Hepatocyte (in vitro differentiated cells): Measurements from ENCODE around the gene GNAL. TPM values are rescaled to one million over a fixed set of nuclear protein-coding genes. Genes with fewer than 3 reads are reported as not detected.
A peak's percentile ranks its signal among the peaks of the same experiment; 100 is the strongest.
"Not testable (repeated sequence)": the region's sequence is repeated elsewhere in the genome, so short reads cannot be mapped to it uniquely, and the experiment has no call there.

Experiments
- DNase-seq: peaks from one replicate; pipeline ENCODE4 v3.0.0-alpha.2; 2016; ENCODE audit warnings: low spot score
- H2AFZ ChIP-seq: fragments of 200-600 bp; sonication (generic); 2 replicates; pipeline ENCODE4 v1.6.0; 2016; ENCODE audit warnings: antibody characterized with exemption, mild to moderate bottlenecking
- H3K27ac ChIP-seq: fragments of 200-600 bp; sonication (generic); 2 replicates; pipeline ENCODE4 v1.5.1; 2016; ENCODE audit warnings: mild to moderate bottlenecking
- H3K27me3 ChIP-seq: fragments of 200-600 bp; sonication (generic); 2 replicates; pipeline ENCODE4 v1.6.1; 2016
- H3K36me3 ChIP-seq: fragments of 200-600 bp; sonication (generic); replicated peaks from 2 replicates; pipeline ENCODE4 v1.5.1; 2016; ENCODE audit warnings: low read depth; ENCODE audit not compliant: insufficient read depth
- H3K4me1 ChIP-seq: fragments of 200-600 bp; sonication (generic); 2 replicates; pipeline ENCODE4 v1.5.1; 2016; ENCODE audit warnings: mild to moderate bottlenecking, moderate library complexity; ENCODE audit not compliant: insufficient read depth
- H3K4me2 ChIP-seq: fragments of 200-600 bp; sonication (generic); 2 replicates; pipeline ENCODE4 v1.6.0; 2016
- H3K4me3 ChIP-seq: fragments of 200-600 bp; sonication (generic); 2 replicates; pipeline ENCODE4 v1.5.1; 2016; ENCODE audit warnings: mild to moderate bottlenecking
- H3K79me2 ChIP-seq: fragments of 200-600 bp; sonication (generic); 2 replicates; pipeline ENCODE4 v1.6.0; 2017; ENCODE audit warnings: mild to moderate bottlenecking
- H3K9me2 ChIP-seq: fragments of 200-600 bp; sonication (generic); replicated peaks from 2 replicates; pipeline ENCODE4 v1.6.0; 2017; ENCODE audit warnings: mild to moderate bottlenecking; ENCODE audit not compliant: insufficient read depth
- H3K9me3 ChIP-seq: fragments of 200-600 bp; sonication (generic); 2 replicates; pipeline ENCODE4 v1.5.1; 2016; ENCODE audit warnings: low read depth, mild to moderate bottlenecking
- H4K20me1 ChIP-seq: fragments of 200-600 bp; sonication (generic); 2 replicates; pipeline ENCODE4 v1.6.0; 2016; ENCODE audit warnings: mild to moderate bottlenecking; ENCODE audit not compliant: insufficient read depth, poor library complexity, severe bottlenecking
- EZH2 ChIP-seq: fragments of 200-600 bp; sonication (generic); IDR thresholded peaks from 2 replicates; pipeline ENCODE4 v1.6.1; 2016; ENCODE audit warnings: antibody characterized with exemption, mild to moderate bottlenecking, borderline replicate concordance
- EZH2phosphoT487 ChIP-seq: fragments of 200-600 bp; sonication (generic); IDR thresholded peaks from one replicate; pipeline ENCODE4 v1.6.1; 2018; ENCODE audit warnings: antibody characterized with exemption, mild to moderate bottlenecking, low read depth, moderate library complexity; ENCODE audit not compliant: unreplicated experiment, severe bottlenecking
- WGBS: methylation state at CpG from one replicate; pipeline ENCODE4 v1.1.6; 2016; ENCODE audit warnings: low lambda C conversion rate; ENCODE audit errors: missing lambda C conversion rate; 5-methylcytosine and 5-hydroxymethylcytosine counted together
- polyA plus RNA-seq: library from polyadenylated mRNA; unstranded; fragments of >200 nt; fragmentation: Nextera tagmentation; extraction: Ambion mirVana; gene quantifications from 2 replicates; pipeline ENCODE4 v1.2.1, GENCODE V29; 2016
- total RNA-seq: library from RNA; depleted of rRNA; stranded (reverse); fragments of >200 nt; gene quantifications from 2 replicates; pipeline ENCODE4 v1.2.3, GENCODE V29; 2014
- TF ChIP-seq, protein P1 (sequence below): fragments of 200-600 bp; sonication (generic); IDR thresholded peaks from 2 replicates; pipeline ENCODE4 v1.5.1; 2016; ENCODE audit warnings: antibody characterized with exemption, mild to moderate bottlenecking; ENCODE audit not compliant: poor library complexity

The GNAL gene
- total and polyA plus RNA-seq, 2 experiments from 2014 or later, result 4.4 to 5.2 TPM

DNA sequence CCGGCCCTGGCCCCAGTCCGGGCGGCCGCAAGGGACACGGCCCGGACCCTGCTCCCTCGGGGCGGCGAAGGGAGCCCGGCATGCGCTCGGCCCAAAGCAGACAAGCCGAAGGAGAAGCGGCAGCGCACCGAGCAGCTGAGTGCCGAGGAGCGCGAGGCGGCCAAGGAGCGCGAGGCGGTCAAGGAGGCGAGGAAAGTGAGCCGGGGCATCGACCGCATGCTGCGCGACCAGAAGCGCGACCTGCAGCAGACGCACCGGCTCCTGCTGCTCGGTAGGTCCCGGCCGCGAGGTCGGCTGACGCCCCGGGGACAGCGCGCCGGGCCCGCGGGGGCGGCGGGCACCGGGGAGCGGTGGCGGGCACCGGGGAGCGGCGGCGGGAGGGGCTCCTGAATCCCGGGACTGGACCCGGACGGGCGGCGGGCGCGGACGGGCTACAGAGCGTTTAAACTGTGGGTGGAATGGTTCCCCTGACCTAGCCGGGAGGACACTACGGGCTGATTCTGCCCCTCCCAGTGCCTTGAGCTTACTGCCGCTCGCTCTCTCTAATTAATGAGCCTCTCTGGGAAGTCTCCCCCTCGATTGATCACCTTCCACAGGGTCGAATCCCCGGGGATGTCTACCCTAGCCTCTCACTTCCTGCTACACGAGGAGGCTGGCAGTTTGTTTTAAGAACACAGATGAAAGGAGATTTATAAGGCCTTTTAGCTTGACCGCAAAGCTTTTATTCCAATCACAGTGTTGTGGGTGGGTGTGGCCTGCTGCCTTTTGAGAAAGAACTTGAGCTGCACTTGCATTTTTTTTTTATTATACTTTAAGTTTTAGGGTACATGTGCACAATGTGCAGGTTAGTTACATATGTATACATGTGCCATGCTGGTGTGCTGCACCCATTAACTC is 853 bp downstream of the GNAL start:
- Histone ChIP-seq H2AFZ (peak overlapping the region; percentile 95), H3K27ac (no peak overlapping the region)

DNA sequence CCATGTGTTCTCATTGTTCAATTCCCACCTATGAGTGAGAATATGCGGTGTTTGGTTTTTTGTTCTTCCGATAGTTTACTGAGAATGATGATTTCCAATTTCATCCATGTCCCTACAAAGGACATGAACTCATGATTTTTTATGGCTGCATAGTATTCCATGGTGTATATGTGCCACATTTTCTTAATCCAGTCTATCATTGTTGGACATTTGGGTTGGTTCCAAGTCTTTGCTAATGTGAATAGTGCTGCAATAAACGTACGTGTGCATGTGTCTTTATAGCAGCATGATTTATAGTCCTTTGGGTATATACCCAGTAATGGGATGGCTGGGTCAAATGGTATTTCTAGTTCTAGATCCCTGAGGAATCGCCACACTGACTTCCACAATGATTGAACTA is 1.6 kb downstream of the GNAL start:
- H3K79me2 ChIP-seq, H3K27ac ChIP-seq, H3K36me3 ChIP-seq, H2AFZ ChIP-seq, H3K4me3 ChIP-seq, H3K4me2 ChIP-seq, H3K27me3 ChIP-seq, H3K9me2 ChIP-seq, H3K4me1 ChIP-seq, DNase-seq, H3K9me3 ChIP-seq, H4K20me1 ChIP-seq: not testable (repeated sequence)
- 68% methylated on average over 4 of the region's 5 CpGs for WGBS

More for the DNA sequence above, 853 bp downstream of the GNAL start:
- peaks cover 5% of the 10 kb centered on the region for H3K4me1 ChIP-seq
- H4K20me1 ChIP-seq, result no peaks in the 10 kb centered on the region
- no peaks in the 10 kb centered on the region for H3K36me3 ChIP-seq
- no peaks in the 10 kb centered on the region for H3K9me3 ChIP-seq
- H3K79me2 ChIP-seq, result no peaks in the 10 kb centered on the region
- DNase-seq, result peak; percentile 46
- peak overlapping the region; percentile 99 for H3K4me2 ChIP-seq
- WGBS, result 2% methylated on average over 40 of the region's 72 CpGs
- H3K9me2 ChIP-seq, result no peaks in the 10 kb centered on the region
- TF ChIP-seq, protein P1, sequence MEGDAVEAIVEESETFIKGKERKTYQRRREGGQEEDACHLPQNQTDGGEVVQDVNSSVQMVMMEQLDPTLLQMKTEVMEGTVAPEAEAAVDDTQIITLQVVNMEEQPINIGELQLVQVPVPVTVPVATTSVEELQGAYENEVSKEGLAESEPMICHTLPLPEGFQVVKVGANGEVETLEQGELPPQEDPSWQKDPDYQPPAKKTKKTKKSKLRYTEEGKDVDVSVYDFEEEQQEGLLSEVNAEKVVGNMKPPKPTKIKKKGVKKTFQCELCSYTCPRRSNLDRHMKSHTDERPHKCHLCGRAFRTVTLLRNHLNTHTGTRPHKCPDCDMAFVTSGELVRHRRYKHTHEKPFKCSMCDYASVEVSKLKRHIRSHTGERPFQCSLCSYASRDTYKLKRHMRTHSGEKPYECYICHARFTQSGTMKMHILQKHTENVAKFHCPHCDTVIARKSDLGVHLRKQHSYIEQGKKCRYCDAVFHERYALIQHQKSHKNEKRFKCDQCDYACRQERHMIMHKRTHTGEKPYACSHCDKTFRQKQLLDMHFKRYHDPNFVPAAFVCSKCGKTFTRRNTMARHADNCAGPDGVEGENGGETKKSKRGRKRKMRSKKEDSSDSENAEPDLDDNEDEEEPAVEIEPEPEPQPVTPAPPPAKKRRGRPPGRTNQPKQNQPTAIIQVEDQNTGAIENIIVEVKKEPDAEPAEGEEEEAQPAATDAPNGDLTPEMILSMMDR, result no peak
- TF ChIP-seq EZH2phosphoT487, result no peak
- no peak for TF ChIP-seq EZH2
- H3K27me3 ChIP-seq, result peaks cover 10% of the 10 kb centered on the region
- H3K4me3 ChIP-seq, result peak overlapping the region; percentile 81

DNA sequence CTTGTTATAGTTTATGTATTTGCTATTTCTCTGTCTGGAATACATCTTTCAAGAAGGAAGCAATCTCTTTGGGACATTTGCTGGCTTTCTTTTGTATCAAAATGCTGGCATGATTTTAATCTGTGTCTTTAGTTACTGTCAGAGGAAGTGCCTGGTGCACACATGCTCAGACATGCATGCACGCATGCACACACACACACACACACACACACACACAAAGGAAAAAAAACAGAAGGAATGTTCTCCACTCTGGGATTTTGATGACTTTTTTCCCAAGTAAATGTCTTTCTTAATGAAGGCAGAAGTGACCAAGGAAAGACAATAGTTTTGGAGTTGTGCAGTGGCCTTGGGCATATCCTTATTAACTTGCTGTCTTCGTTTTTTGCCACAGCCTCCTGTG is 6.7 kb downstream of the GNAL start:
- H4K20me1 ChIP-seq, result no peaks in the 10 kb centered on the region
- TF ChIP-seq EZH2 (no peak), EZH2phosphoT487 (no peak)
- TF ChIP-seq, protein P1, result no peak
- no peaks in the 10 kb centered on the region for H3K9me2 ChIP-seq
- H3K4me1 ChIP-seq, result no peaks in the 10 kb centered on the region
- no peak overlapping the region for H3K27ac ChIP-seq
- WGBS, result 84% methylated on average over 2 of the region's 2 CpGs
- H3K4me3 ChIP-seq, result no peak overlapping the region
- no peaks in the 10 kb centered on the region for H3K36me3 ChIP-seq
- no peak overlapping the region for H2AFZ ChIP-seq
- no peak for DNase-seq
- no peak overlapping the region for H3K4me2 ChIP-seq
- no peaks in the 10 kb centered on the region for H3K79me2 ChIP-seq
- H3K27me3 ChIP-seq, result peaks cover 7% of the 10 kb centered on the region
- no peaks in the 10 kb centered on the region for H3K9me3 ChIP-seq

DNA sequence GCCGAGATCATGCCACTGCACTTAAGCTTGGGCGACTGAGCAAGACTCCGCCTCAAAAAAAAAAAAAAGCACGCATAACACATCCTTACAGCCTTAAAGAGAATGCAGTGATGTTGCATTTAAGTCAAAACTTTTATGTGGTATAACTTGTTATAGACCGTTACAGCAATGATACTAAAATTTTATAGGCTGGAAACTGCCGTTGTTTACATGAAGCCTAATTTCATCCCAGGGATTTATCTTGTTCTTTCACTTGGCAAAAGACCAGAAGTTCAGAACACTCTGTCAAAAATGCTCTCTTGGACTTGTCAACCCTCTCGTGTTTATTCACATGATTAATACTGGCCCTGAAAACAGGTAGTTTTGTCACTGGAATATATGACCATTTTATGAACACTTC is 7.4 kb downstream of the GNAL start:
- peaks cover 7% of the 10 kb centered on the region for H3K27me3 ChIP-seq
- TF ChIP-seq EZH2 (no peak), EZH2phosphoT487 (no peak)
- TF ChIP-seq, protein P1, result no peak
- H3K4me1 ChIP-seq, result no peaks in the 10 kb centered on the region
- H3K9me2 ChIP-seq, result no peaks in the 10 kb centered on the region
- no peak for DNase-seq
- no peak overlapping the region for H3K4me3 ChIP-seq
- no peak overlapping the region for H3K27ac ChIP-seq
- no peak overlapping the region for H2AFZ ChIP-seq
- no peaks in the 10 kb centered on the region for H3K36me3 ChIP-seq
- no peaks in the 10 kb centered on the region for H3K79me2 ChIP-seq
- H3K4me2 ChIP-seq, result no peak overlapping the region
- no peaks in the 10 kb centered on the region for H4K20me1 ChIP-seq
- WGBS, result 59% methylated on average over 7 of the region's 7 CpGs
- H3K9me3 ChIP-seq, result no peaks in the 10 kb centered on the region
